Chondrocyte (in vitro differentiated cells): ENCODE results near the gene PTH1R. TPM values are rescaled to one million over a fixed set of nuclear protein-coding genes. Genes with fewer than 3 reads are reported as not detected.
A peak's percentile ranks its signal among the peaks of the same experiment; 100 is the strongest.
"Not testable (repeated sequence)": the region's sequence is repeated elsewhere in the genome, so short reads cannot be mapped to it uniquely, and the experiment has no call there.

ENCODE experiments used
- DNase-seq: peaks from one replicate; pipeline ENCODE4 v3.0.0; 2021; ENCODE audit warnings: mixed read lengths, low spot score
- H3K27ac Mint-ChIP-seq: one replicate; pipeline ENCODE4 v1.8.0; 2021; ENCODE audit warnings: mild to moderate bottlenecking, moderate library complexity, mixed read lengths; ENCODE audit not compliant: unreplicated experiment
- H3K27me3 Mint-ChIP-seq: 2 replicates; pipeline ENCODE4 v1.8.0; 2021; ENCODE audit warnings: low read depth, mixed read lengths
- H3K36me3 Mint-ChIP-seq: 2 replicates; pipeline ENCODE4 v1.8.0; 2021; ENCODE audit warnings: low read depth, mixed read lengths
- H3K4me1 Mint-ChIP-seq: 2 replicates; pipeline ENCODE4 v1.8.0; 2021; ENCODE audit warnings: low read depth, mild to moderate bottlenecking, mixed read lengths
- H3K4me3 Mint-ChIP-seq: one replicate; pipeline ENCODE4 v1.8.0; 2021; ENCODE audit warnings: mild to moderate bottlenecking, moderate library complexity, mixed read lengths; ENCODE audit not compliant: unreplicated experiment
- H3K9me3 Mint-ChIP-seq: 2 replicates; pipeline ENCODE4 v1.8.0; 2021; ENCODE audit warnings: low read depth, mixed read lengths
- total RNA-seq: library from RNA; stranded (reverse); gene quantifications from 3 replicates; pipeline ENCODE4 v1.2.1, GENCODE V29; 2021
- TF ChIP-seq, protein P1 (sequence below): fragments of 200-600 bp; sonication (generic); IDR thresholded peaks from 2 replicates; pipeline ENCODE4 v1.5.0; 2021; ENCODE audit warnings: antibody characterized with exemption, mild to moderate bottlenecking, moderate library complexity

Gene PTH1R
- total RNA-seq, 1 donor from 2014 or later, result 3.1 TPM

DNA sequence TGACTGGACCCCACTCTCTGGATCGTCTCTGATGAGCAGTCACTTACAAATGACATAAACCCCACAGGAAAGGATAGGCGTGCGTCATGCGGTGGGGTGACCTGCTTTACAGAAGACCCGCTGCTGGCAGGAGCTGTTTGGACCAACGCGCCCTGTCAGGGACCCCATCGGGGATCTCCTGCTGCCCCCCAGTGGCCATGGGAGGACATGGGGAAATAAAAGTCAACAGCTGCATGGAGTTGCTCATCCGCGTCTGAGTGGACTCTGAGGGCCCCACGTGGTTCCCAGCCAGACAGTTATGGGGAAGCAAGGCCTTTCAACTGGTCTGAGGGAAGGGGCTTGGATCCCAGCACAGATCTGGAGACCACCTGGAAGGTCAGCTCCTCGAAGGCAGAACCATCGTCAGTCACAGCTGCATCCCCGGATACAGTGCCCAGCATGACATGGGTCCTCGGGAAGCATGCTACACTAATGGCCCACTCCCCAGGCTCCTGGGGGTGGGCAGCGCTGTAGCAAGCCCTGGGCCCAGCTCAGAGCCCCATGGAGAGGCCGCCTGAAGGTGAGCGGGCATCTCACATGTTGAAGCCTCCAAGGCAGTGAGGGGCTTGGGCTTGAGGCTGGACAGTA is 32.1 kb downstream of the PTH1R start:
- H3K9me3 Mint-ChIP-seq, result no peaks in the 10 kb centered on the region
- H3K4me3 Mint-ChIP-seq, result no peak overlapping the region
- no peak overlapping the region for H3K27ac Mint-ChIP-seq
- TF ChIP-seq, protein P1, sequence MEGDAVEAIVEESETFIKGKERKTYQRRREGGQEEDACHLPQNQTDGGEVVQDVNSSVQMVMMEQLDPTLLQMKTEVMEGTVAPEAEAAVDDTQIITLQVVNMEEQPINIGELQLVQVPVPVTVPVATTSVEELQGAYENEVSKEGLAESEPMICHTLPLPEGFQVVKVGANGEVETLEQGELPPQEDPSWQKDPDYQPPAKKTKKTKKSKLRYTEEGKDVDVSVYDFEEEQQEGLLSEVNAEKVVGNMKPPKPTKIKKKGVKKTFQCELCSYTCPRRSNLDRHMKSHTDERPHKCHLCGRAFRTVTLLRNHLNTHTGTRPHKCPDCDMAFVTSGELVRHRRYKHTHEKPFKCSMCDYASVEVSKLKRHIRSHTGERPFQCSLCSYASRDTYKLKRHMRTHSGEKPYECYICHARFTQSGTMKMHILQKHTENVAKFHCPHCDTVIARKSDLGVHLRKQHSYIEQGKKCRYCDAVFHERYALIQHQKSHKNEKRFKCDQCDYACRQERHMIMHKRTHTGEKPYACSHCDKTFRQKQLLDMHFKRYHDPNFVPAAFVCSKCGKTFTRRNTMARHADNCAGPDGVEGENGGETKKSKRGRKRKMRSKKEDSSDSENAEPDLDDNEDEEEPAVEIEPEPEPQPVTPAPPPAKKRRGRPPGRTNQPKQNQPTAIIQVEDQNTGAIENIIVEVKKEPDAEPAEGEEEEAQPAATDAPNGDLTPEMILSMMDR, result peak; percentile 94
- no peaks in the 10 kb centered on the region for H3K36me3 Mint-ChIP-seq
- peaks cover 18% of the 10 kb centered on the region for H3K4me1 Mint-ChIP-seq
- DNase-seq, result peak; percentile 93
- H3K27me3 Mint-ChIP-seq, result no peaks in the 10 kb centered on the region

DNA sequence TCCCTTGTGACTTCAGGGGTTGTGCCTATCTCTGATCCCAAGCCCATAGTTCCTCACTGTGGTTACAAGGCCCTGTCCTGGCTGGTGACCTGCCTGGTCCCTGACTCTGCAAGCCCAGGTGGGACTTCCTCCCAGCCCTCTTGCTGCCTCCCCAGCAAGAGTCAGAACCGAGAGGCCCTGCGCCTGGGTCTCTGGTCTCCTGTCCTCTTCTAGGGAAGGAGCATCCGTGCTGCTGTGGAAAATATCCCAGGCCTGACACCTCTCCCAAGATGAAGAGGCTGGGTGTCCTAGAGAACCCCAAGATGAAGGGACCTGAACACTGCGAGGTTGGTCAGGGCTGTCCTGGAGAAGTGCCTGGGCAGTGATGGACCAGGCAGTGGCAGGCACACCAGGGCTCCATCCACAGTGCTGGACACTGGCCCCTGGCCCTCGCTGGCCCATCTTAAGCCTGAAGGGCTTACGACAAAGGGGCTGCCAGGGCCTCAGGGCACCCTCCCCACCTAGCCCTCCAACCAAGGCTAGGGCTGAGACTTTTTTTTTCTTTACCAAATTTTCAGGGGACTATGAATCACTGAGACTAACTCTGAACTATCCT is 32.7 kb downstream of the PTH1R start:
- TF ChIP-seq, protein P1, result no peak
- peak; percentile 70 for DNase-seq
- Mint-ChIP-seq H3K27ac (no peak overlapping the region), H3K36me3 (no peaks in the 10 kb centered on the region), H3K9me3 (no peaks in the 10 kb centered on the region), H3K27me3 (no peaks in the 10 kb centered on the region), H3K4me1 (peaks cover 20% of the 10 kb centered on the region), H3K4me3 (no peak overlapping the region)

- H3K4me1 Mint-ChIP-seq, result peaks cover 21% of the 10 kb centered on the region
- not testable (repeated sequence) for H3K27me3 Mint-ChIP-seq, H3K36me3 Mint-ChIP-seq, DNase-seq, H3K27ac Mint-ChIP-seq, H3K4me3 Mint-ChIP-seq, H3K9me3 Mint-ChIP-seq
These were observed 33.4 kb downstream of the PTH1R start for GRCh38 chr3:46910914-46911313.

- TF ChIP-seq, protein P1, result no peak
- Mint-ChIP-seq H3K36me3 (peaks cover 9% of the 10 kb centered on the region), H3K27me3 (no peaks in the 10 kb centered on the region), H3K9me3 (peaks cover 4% of the 10 kb centered on the region), H3K4me3 (no peak overlapping the region), H3K27ac (no peak overlapping the region), H3K4me1 (peaks cover 21% of the 10 kb centered on the region)
- DNase-seq, result no peak
These were observed 35.5 kb downstream of the PTH1R start for GRCh38 chr3:46912986-46913385.

GRCh38 chr3:46913644-46914043 is 36.1 kb downstream of the PTH1R start:
- H3K4me1 Mint-ChIP-seq, result peaks cover 21% of the 10 kb centered on the region
- no peaks in the 10 kb centered on the region for H3K27me3 Mint-ChIP-seq
- peak overlapping the region; percentile 46 for H3K27ac Mint-ChIP-seq
- peak; percentile 59 for DNase-seq
- no peak overlapping the region for H3K4me3 Mint-ChIP-seq
- H3K36me3 Mint-ChIP-seq, result peaks cover 13% of the 10 kb centered on the region
- H3K9me3 Mint-ChIP-seq, result peaks cover 4% of the 10 kb centered on the region
- TF ChIP-seq, protein P1, result no peak

DNA sequence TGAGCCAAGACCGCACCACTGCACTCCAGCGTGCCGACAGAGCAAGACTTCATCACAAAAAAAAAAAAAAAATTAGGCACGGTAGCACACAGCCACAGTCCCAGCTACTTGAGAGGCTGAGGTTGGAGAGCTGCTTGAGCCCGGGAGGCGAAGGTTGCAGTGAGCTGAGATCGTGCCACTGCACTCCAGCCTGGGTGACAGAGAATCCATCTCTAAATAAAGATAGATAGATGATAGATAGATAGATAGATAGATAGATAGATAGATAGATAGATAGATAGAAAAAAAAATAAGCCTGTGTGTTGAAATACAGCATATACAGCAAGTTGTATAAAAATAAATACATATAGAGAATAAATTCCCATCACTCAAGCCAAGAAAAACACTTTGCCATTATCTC is 37.3 kb downstream of the PTH1R start:
- Mint-ChIP-seq H3K36me3 (peaks cover 20% of the 10 kb centered on the region), H3K4me1 (peaks cover 14% of the 10 kb centered on the region), H3K9me3 (peaks cover 4% of the 10 kb centered on the region), H3K27ac (no peak overlapping the region), H3K4me3 (no peak overlapping the region), H3K27me3 (no peaks in the 10 kb centered on the region)
- TF ChIP-seq, protein P1, result no peak
- DNase-seq, result no peak
